ENCODE measurements around the gene PKHD1.

PKHD1 gene

GRCh38 chr6:52125572-52125971, 38.2 kb upstream of the PKHD1 start:
- no peaks in the 10 kb centered on the region for H3K27me3 ChIP-seq (ENCODE audit: insufficient read depth, poor library complexity, severe bottlenecking)
- no peak overlapping the region for H3K4me3 ChIP-seq (replicated peaks; ENCODE audit: insufficient read depth, low read length)
- no peak for DNase-seq (ENCODE audit: low read depth in 1 of 2, low spot score in 1 of 2)
- TF ChIP-seq GABPA (IDR thresholded peaks at IDR 0.05; ENCODE audit: low read depth) (no peak), POLR2AphosphoS5 (IDR thresholded peaks at IDR 0.05; ENCODE audit: low read depth) (no peak), CTCF (IDR thresholded peaks at IDR 0.05; ENCODE audit: insufficient read depth, low read length) (no peak), REST (IDR thresholded peaks at IDR 0.05; ENCODE audit: insufficient replicate concordance, low read depth) (no peak), SPI1 (IDR thresholded peaks at IDR 0.05; ENCODE audit: borderline replicate concordance, low read depth) (no peak)
- no peak overlapping the region for H3K27ac ChIP-seq (replicated peaks)

- H3K4me3 ChIP-seq (replicated peaks; ENCODE audit: insufficient read depth, low read length), result no peak overlapping the region
- H3K27me3 ChIP-seq (ENCODE audit: insufficient read depth, poor library complexity, severe bottlenecking), result no peaks in the 10 kb centered on the region
- H3K27ac ChIP-seq (replicated peaks), result no peak overlapping the region
- DNase-seq (ENCODE audit: low read depth in 1 of 2, low spot score in 1 of 2), result no peak
- TF ChIP-seq SPI1 (IDR thresholded peaks at IDR 0.05; ENCODE audit: borderline replicate concordance, low read depth) (no peak), POLR2AphosphoS5 (IDR thresholded peaks at IDR 0.05; ENCODE audit: low read depth) (no peak), CTCF (IDR thresholded peaks at IDR 0.05; ENCODE audit: insufficient read depth, low read length) (no peak), REST (IDR thresholded peaks at IDR 0.05; ENCODE audit: insufficient replicate concordance, low read depth) (no peak), GABPA (IDR thresholded peaks at IDR 0.05; ENCODE audit: low read depth) (no peak)
Measured at GRCh38 chr6:52125139-52125538, 37.7 kb upstream of the PKHD1 start.

- H3K4me3 ChIP-seq (replicated peaks; ENCODE audit: insufficient read depth, low read length), result no peak overlapping the region
- no peak for DNase-seq (ENCODE audit: low read depth in 1 of 2, low spot score in 1 of 2)
- TF ChIP-seq CTCF (IDR thresholded peaks at IDR 0.05; ENCODE audit: insufficient read depth, low read length), result no peak
- no peak for TF ChIP-seq REST (IDR thresholded peaks at IDR 0.05; ENCODE audit: insufficient replicate concordance, low read depth)
- no peak for TF ChIP-seq GABPA (IDR thresholded peaks at IDR 0.05; ENCODE audit: low read depth)
- no peak for TF ChIP-seq SPI1 (IDR thresholded peaks at IDR 0.05; ENCODE audit: borderline replicate concordance, low read depth)
- no peak for TF ChIP-seq POLR2AphosphoS5 (IDR thresholded peaks at IDR 0.05; ENCODE audit: low read depth)
- no peak overlapping the region for H3K27ac ChIP-seq (replicated peaks)
- no peaks in the 10 kb centered on the region for H3K27me3 ChIP-seq (ENCODE audit: insufficient read depth, poor library complexity, severe bottlenecking)
Measured at GRCh38 chr6:52124126-52125121, 37.0 kb upstream of the PKHD1 start.

Data from HL-60 (cell line).